Measurements from ENCODE around the gene RBMS1. TPM values are rescaled to one million over a fixed set of nuclear protein-coding genes. Genes with fewer than 3 reads are reported as not detected.

The RBMS1 gene
- total and polyA plus RNA-seq, 2 of the 13 experiments (the other 11 are each of a cell fraction or from before 2014, with no cell fraction given) = 55.5 to 110 TPM

DNA sequence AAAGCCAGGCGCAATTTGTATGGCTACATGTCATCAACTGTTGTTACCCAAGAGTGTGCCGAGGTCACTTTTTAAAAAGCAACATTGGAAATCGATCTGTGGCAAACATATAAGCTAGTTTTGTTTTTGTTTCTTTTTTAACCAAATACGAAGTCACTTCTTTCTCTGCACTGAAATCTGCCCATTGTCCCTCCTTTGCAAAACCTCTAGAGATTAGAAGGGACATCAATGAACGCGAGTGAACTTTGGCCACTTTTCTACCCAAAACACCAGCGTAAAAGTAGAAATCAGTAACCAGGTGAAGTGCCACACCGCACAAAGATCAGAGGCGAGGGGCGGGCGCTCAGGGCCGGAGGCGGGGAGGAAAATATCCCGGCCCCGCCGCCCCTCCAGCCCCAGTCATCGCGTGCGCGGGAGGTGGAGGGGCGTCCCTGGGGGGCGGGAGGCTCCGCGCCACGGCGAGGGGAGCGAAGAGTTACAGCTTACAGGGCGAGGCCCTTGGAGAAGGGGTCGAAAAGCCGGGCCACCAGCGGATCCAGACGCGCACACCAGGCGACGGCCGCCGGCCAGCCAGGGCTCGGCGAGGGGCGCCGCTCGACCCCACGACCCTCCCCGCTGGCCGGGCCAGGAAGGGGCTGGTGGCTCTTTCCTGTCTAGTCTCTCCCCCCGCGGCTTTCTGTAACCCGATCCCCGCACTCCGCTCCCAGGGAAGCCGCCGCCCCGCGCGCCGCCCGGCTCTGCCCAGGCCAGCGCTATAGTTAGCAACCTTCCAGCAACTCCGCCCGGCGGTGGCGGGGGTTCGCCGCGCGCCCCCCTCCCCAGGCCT is 993 bp downstream of the RBMS1 start (continued):
- TF ChIP-seq, protein P1, sequence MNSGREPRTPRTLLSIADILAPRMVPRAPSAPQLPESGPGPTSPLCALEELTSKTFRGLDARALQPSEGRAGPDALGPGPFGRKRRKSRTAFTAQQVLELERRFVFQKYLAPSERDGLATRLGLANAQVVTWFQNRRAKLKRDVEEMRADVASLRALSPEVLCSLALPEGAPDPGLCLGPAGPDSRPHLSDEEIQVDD (CRISPR knock-in tag; IDR thresholded peaks at IDR 0.05; ENCODE audit: borderline replicate concordance) = no peak
- TF ChIP-seq PCBP1 (IDR thresholded peaks at IDR 0.05; ENCODE audit: borderline replicate concordance, low read depth, low read length) (no peak), NR2F6 (IDR thresholded peaks at IDR 0.05) (peak; percentile 73), NR2F6 (CRISPR knock-in tag; IDR thresholded peaks at IDR 0.05) (peak; percentile 80), ZKSCAN5 (CRISPR knock-in tag; IDR thresholded peaks at IDR 0.05) (0 out of 2 replicates have a peak, but pooled peaks have one; percentile 6), TAF1 (CRISPR knock-in tag; IDR thresholded peaks at IDR 0.05) (peak; percentile 94), ZNF468 (CRISPR knock-in tag; IDR thresholded peaks at IDR 0.05) (no peak), ZNF607 (CRISPR knock-in tag; IDR thresholded peaks at IDR 0.05; ENCODE audit: borderline replicate concordance) (0 out of 2 replicates have a peak, but pooled peaks have one; percentile 48), GATA4 (IDR thresholded peaks at IDR 0.05; ENCODE audit: borderline replicate concordance, low read depth) (peak; percentile 76; the same call in 1 of the 2 replicates), ZNF891 (CRISPR knock-in tag; IDR thresholded peaks at IDR 0.05) (no peak), GABPA (IDR thresholded peaks at IDR 0.05; ENCODE audit: low read depth, low read length) (peak; percentile 41; the same call in 1 of the 2 replicates), GABPA (CRISPR knock-in tag; IDR thresholded peaks at IDR 0.05; ENCODE audit: low read depth) (peak; percentile 56; the same call in 1 of the 2 replicates), FOXM1 (CRISPR knock-in tag; IDR thresholded peaks at IDR 0.05) (peak; percentile 93), KDM1A (CRISPR knock-in tag; IDR thresholded peaks at IDR 0.05) (peak; percentile 61; the same call in 1 of the 2 replicates), BCL6 (CRISPR knock-in tag; IDR thresholded peaks at IDR 0.05) (peak; percentile 98), SKI (IDR thresholded peaks at IDR 0.05; ENCODE audit: partially characterized antibody) (peak; percentile 93), ZC3H13 (CRISPR knock-in tag; IDR thresholded peaks at IDR 0.05) (peak; percentile 29), ONECUT2 (CRISPR knock-in tag; IDR thresholded peaks at IDR 0.05) (peak; percentile 97), MXI1 (IDR thresholded peaks at IDR 0.05; ENCODE audit: borderline replicate concordance, low read depth, low read length) (peak; percentile 67; the same call in 2 of the 3 replicates), AGO1 (IDR thresholded peaks at IDR 0.05; ENCODE audit: low read depth, low read length, poor library complexity, severe bottlenecking) (no peak)
- TF ChIP-seq, protein P2, sequence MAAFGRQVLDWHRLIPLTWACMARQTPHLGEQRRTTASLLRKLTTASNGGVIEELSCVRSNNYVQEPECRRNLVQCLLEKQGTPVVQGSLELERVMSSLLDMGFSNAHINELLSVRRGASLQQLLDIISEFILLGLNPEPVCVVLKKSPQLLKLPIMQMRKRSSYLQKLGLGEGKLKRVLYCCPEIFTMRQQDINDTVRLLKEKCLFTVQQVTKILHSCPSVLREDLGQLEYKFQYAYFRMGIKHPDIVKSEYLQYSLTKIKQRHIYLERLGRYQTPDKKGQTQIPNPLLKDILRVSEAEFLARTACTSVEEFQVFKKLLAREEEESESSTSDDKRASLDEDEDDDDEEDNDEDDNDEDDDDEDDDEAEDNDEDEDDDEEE (CRISPR knock-in tag; IDR thresholded peaks at IDR 0.05) = peak; percentile 66; the same call in 1 of the 2 replicates
- TF ChIP-seq, protein P3, sequence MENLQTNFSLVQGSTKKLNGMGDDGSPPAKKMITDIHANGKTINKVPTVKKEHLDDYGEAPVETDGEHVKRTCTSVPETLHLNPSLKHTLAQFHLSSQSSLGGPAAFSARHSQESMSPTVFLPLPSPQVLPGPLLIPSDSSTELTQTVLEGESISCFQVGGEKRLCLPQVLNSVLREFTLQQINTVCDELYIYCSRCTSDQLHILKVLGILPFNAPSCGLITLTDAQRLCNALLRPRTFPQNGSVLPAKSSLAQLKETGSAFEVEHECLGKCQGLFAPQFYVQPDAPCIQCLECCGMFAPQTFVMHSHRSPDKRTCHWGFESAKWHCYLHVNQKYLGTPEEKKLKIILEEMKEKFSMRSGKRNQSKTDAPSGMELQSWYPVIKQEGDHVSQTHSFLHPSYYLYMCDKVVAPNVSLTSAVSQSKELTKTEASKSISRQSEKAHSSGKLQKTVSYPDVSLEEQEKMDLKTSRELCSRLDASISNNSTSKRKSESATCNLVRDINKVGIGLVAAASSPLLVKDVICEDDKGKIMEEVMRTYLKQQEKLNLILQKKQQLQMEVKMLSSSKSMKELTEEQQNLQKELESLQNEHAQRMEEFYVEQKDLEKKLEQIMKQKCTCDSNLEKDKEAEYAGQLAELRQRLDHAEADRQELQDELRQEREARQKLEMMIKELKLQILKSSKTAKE (CRISPR knock-in tag; IDR thresholded peaks at IDR 0.05; ENCODE audit: borderline replicate concordance) = peak; percentile 94
- TF ChIP-seq, protein P4, sequence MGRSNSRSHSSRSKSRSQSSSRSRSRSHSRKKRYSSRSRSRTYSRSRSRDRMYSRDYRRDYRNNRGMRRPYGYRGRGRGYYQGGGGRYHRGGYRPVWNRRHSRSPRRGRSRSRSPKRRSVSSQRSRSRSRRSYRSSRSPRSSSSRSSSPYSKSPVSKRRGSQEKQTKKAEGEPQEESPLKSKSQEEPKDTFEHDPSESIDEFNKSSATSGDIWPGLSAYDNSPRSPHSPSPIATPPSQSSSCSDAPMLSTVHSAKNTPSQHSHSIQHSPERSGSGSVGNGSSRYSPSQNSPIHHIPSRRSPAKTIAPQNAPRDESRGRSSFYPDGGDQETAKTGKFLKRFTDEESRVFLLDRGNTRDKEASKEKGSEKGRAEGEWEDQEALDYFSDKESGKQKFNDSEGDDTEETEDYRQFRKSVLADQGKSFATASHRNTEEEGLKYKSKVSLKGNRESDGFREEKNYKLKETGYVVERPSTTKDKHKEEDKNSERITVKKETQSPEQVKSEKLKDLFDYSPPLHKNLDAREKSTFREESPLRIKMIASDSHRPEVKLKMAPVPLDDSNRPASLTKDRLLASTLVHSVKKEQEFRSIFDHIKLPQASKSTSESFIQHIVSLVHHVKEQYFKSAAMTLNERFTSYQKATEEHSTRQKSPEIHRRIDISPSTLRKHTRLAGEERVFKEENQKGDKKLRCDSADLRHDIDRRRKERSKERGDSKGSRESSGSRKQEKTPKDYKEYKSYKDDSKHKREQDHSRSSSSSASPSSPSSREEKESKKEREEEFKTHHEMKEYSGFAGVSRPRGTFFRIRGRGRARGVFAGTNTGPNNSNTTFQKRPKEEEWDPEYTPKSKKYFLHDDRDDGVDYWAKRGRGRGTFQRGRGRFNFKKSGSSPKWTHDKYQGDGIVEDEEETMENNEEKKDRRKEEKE (IDR thresholded peaks at IDR 0.05) = no peak

Measured in HepG2 (cell line).